Keratinocyte (primary cell): Measurements from ENCODE around the gene TOGARAM1. TPM values are rescaled to one million over a fixed set of nuclear protein-coding genes. Genes with fewer than 3 reads are reported as not detected.

ENCODE experiments used
- DNase-seq: peaks from one replicate; pipeline ENCODE4 v3.0.0-alpha.2; 2011; ENCODE audit warnings: low read depth, missing footprints, low spot score
- FAIRE-seq: peaks from 2 replicates; lab custom pipeline; 2011; peaks lifted over from hg19 to GRCh38; lab: Jason Lieb, UNC
- H2AFZ ChIP-seq: 2 replicates; pipeline ENCODE4 v1.6.0; 2012; ENCODE audit warnings: low read length, control low read depth, inconsistent platforms; ENCODE audit not compliant: control insufficient read depth
- H3K27ac ChIP-seq: 2 replicates; pipeline ENCODE4 v1.5.1; 2011; ENCODE audit warnings: low read length; ENCODE audit not compliant: control insufficient read depth, insufficient read depth
- H3K27me3 ChIP-seq: 3 replicates; pipeline ENCODE4 v1.6.0; 2011; ENCODE audit warnings: low read length; ENCODE audit not compliant: control insufficient read depth, insufficient read depth; ENCODE audit errors: extremely low read depth
- H3K36me3 ChIP-seq, 2 experiments: 2 replicates in 1 of 2; 3 replicates in 1 of 2; pipeline ENCODE4 v1.5.1; 2011; ENCODE audit warnings: low read length in 2 of 2, mild to moderate bottlenecking in 1 of 2; ENCODE audit not compliant: control insufficient read depth in 2 of 2, insufficient read depth in 2 of 2; ENCODE audit errors: extremely low read depth in 1 of 2
- H3K4me1 ChIP-seq: 3 replicates; pipeline ENCODE4 v1.5.1; 2011; ENCODE audit warnings: low read length; ENCODE audit not compliant: control insufficient read depth, insufficient read depth; ENCODE audit errors: extremely low read depth
- H3K4me2 ChIP-seq: 3 replicates; pipeline ENCODE4 v1.6.0; 2011; ENCODE audit warnings: low read depth, low read length; ENCODE audit not compliant: control insufficient read depth, insufficient read depth; ENCODE audit errors: extremely low read depth
- H3K4me3 ChIP-seq, 3 experiments: fragments of 200-600 bp in 1 of 3; sonication (generic) in 1 of 3; 2 replicates in 2 of 3; 3 replicates in 1 of 3; pipeline ENCODE4 v1.5.1; 2011 to 2016; ENCODE audit warnings: low read length in 3 of 3, mild to moderate bottlenecking in 3 of 3, control low read depth in 2 of 3, inconsistent platforms in 1 of 3, low read depth in 1 of 3, mixed read lengths in 1 of 3, mixed run types in 1 of 3, moderate library complexity in 1 of 3; ENCODE audit not compliant: control insufficient read depth in 2 of 3, insufficient read depth in 2 of 3; ENCODE audit errors: extremely low read depth in 1 of 3
- H3K79me2 ChIP-seq: 2 replicates; pipeline ENCODE4 v1.6.0; 2012; ENCODE audit warnings: low read length; ENCODE audit not compliant: control insufficient read depth, insufficient read depth
- H3K9ac ChIP-seq: 3 replicates; pipeline ENCODE4 v1.6.0; 2011; ENCODE audit warnings: low read length; ENCODE audit not compliant: control insufficient read depth, insufficient read depth; ENCODE audit errors: extremely low read depth
- H3K9me1 ChIP-seq: 3 replicates; pipeline ENCODE4 v1.6.0; 2011; ENCODE audit warnings: low read length; ENCODE audit not compliant: control insufficient read depth, insufficient read depth; ENCODE audit errors: extremely low read depth
- H3K9me3 ChIP-seq: 2 replicates; pipeline ENCODE4 v1.5.1; 2012; ENCODE audit warnings: low read depth, low read length; ENCODE audit not compliant: control insufficient read depth
- H4K20me1 ChIP-seq: 3 replicates; pipeline ENCODE4 v1.6.0; 2011; ENCODE audit warnings: low read length; ENCODE audit not compliant: control insufficient read depth, insufficient read depth; ENCODE audit errors: extremely low read depth
- CTCF ChIP-seq, 3 experiments: IDR thresholded peaks in 1 of 3; conservative IDR thresholded peaks in 1 of 3; optimal IDR thresholded peaks in 1 of 3; 2 replicates in 2 of 3; 3 replicates in 1 of 3; pipeline versions ENCODE3 to v1.5.1; 2011; ENCODE audit warnings: low read length in 3 of 3, mild to moderate bottlenecking in 3 of 3, moderate library complexity in 2 of 3, control low read depth in 1 of 3, inconsistent platforms in 1 of 3; ENCODE audit not compliant: insufficient read depth in 2 of 3; ENCODE audit errors: extremely low read depth in 1 of 3
- EZH2 ChIP-seq: IDR thresholded peaks from one replicate; pipeline ENCODE4 v1.6.1; 2012; ENCODE audit warnings: inconsistent platforms, mild to moderate bottlenecking, low read length, moderate library complexity
- dilution Hi-C: fragments of 300-500 bp; cut with MboI; formaldehyde crosslinking; loops from one replicate; pipeline ENCODE4 v1.7.0; 2020; ENCODE audit warnings: low sequenced_read_pairs; ENCODE audit not compliant: extremely low pct_ligation_motif_present
- polyA plus RNA-seq, 5 experiments: library from polyadenylated mRNA; depleted of rRNA in 3 of 5; stranded (reverse) in 3 of 5; stranded (forward) in 1 of 5; unstranded in 1 of 5; fragments of >200 nt; gene quantifications; 1 replicate in 1 of 5; 2 replicates in 3 of 5; 3 replicates in 1 of 5; pipeline versions ENCODE4 v1.2.1 to v1.2.3, GENCODE V29; 2011 to 2012; ENCODE audit warnings: missing spikeins in 2 of 5, low read depth in 1 of 5, low replicate concordance in 1 of 5

Gene TOGARAM1
- polyA plus RNA-seq, 1 donor (not counting 4 experiments of a cell fraction or from before 2014, with no cell fraction given) = 8.2 TPM

- Histone ChIP-seq H3K9ac (no peak overlapping the region), H3K27me3 (no peaks in the 10 kb centered on the region), H3K79me2 (no peaks in the 10 kb centered on the region), H4K20me1 (no peaks in the 10 kb centered on the region), H3K27ac (no peak overlapping the region), H3K4me1 (no peaks in the 10 kb centered on the region), H3K36me3 (peaks cover 0 to 1% of the 10 kb centered on the region in 2 experiments), H2AFZ (no peak overlapping the region), H3K9me1 (no peaks in the 10 kb centered on the region), H3K4me3 (no peak overlapping the region), H3K9me3 (no peaks in the 10 kb centered on the region), H3K4me2 (no peak overlapping the region)
- no peak for TF ChIP-seq CTCF (optimal IDR thresholded peaks at IDR 0.05 in 1 of 3, IDR thresholded peaks at IDR 0.05 in 1 of 3, conservative IDR thresholded peaks at IDR 0.05 in 1 of 3; ENCODE audit: extremely low read depth in 1 of 3, insufficient read depth in 2 of 3, low read length in 3 of 3)
- TF ChIP-seq EZH2 = no peak
- dilution Hi-C loops = no loop called here
- DNase-seq = no peak
- no peak for FAIRE-seq
Observed at GRCh38 chr14:45066667-45067066, 104.7 kb downstream of the TOGARAM1 start.

DNA sequence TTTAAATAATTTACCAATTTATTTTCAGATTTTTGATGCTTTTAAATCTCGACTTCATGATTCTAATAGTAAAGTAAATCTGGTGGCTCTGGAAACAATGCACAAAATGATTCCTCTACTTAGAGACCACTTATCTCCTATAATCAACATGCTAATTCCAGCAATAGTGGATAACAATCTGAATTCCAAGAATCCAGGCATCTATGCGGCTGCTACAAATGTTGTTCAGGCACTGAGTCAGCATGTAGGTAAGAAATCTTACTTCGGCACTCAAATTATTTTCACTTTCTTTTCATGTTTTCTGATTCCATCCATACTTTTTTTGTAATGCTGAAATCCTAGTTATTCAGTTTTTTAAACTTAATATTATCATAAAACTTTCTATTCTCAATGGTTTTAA lies 106.4 kb downstream of the TOGARAM1 start:
- dilution Hi-C loops = no loop called here
- H3K9ac ChIP-seq = no peak overlapping the region
- H3K36me3 ChIP-seq = peaks cover 0 to 1% of the 10 kb centered on the region in 2 experiments
- H3K4me2 ChIP-seq = no peak overlapping the region
- no peak for FAIRE-seq
- no peak for DNase-seq
- H3K27ac ChIP-seq = no peak overlapping the region
- no peaks in the 10 kb centered on the region for H3K27me3 ChIP-seq
- H3K4me3 ChIP-seq = no peak overlapping the region
- no peak overlapping the region for H2AFZ ChIP-seq
- no peaks in the 10 kb centered on the region for H3K79me2 ChIP-seq
- TF ChIP-seq EZH2 (no peak), CTCF (optimal IDR thresholded peaks at IDR 0.05 in 1 of 3, IDR thresholded peaks at IDR 0.05 in 1 of 3, conservative IDR thresholded peaks at IDR 0.05 in 1 of 3; ENCODE audit: extremely low read depth in 1 of 3, insufficient read depth in 2 of 3, low read length in 3 of 3) (no peak)
- H3K9me1 ChIP-seq = no peaks in the 10 kb centered on the region
- H4K20me1 ChIP-seq = no peaks in the 10 kb centered on the region
- H3K9me3 ChIP-seq = no peaks in the 10 kb centered on the region
- H3K4me1 ChIP-seq = no peaks in the 10 kb centered on the region
